Loucy (cell line): ENCODE data around the gene NRXN3.

Experiments
- EZH2phosphoT487 ChIP-seq: fragments of 200-600 bp; IDR thresholded peaks from 2 replicates; pipeline ENCODE4 v1.6.1; 2018; ENCODE audit warnings: antibody characterized with exemption, mild to moderate bottlenecking, moderate library complexity, borderline replicate concordance
- TF ChIP-seq, protein P1 (sequence below): fragments of 200-600 bp; sonication (generic); conservative IDR thresholded peaks from 2 replicates; pipeline ENCODE4 v1.5.1; 2014; ENCODE audit warnings: mild to moderate bottlenecking, antibody characterized with exemption, low read length

DNA sequence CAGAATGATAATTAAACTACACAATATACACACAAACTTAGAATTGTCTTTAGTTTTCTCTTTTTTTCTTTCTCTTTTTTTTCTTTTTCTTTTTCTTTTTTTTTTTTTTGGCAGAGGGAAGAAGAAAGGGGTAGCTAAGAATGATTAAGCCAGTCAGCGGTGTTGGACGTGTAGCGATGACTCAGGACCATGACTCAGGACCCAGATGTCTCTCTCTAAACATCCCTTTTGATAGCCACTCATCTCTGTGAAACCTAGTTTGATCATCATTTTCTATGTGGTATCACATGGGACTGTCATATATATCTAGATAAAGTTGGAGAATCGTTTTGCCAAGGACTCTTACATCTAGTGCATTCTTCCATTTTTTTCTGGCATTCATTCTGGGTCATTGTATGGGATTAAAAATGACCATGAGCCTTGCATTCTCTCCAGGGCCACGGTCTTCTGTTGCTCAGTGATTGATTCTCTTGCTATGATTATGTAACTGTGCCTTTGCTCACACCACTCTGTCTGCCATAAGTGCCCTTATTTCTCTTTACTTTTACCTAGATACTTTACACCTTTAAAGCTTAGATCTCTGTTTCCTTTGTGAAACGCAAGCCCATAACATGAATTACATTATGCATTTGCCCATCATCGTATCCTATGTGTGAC is 26.6 kb upstream of the NRXN3 start:
- TF ChIP-seq, protein P1, sequence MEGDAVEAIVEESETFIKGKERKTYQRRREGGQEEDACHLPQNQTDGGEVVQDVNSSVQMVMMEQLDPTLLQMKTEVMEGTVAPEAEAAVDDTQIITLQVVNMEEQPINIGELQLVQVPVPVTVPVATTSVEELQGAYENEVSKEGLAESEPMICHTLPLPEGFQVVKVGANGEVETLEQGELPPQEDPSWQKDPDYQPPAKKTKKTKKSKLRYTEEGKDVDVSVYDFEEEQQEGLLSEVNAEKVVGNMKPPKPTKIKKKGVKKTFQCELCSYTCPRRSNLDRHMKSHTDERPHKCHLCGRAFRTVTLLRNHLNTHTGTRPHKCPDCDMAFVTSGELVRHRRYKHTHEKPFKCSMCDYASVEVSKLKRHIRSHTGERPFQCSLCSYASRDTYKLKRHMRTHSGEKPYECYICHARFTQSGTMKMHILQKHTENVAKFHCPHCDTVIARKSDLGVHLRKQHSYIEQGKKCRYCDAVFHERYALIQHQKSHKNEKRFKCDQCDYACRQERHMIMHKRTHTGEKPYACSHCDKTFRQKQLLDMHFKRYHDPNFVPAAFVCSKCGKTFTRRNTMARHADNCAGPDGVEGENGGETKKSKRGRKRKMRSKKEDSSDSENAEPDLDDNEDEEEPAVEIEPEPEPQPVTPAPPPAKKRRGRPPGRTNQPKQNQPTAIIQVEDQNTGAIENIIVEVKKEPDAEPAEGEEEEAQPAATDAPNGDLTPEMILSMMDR, result no peak
- no peak for TF ChIP-seq EZH2phosphoT487
